DND-41 (cell line): ENCODE data around the gene TCF25.

Experiments used
- ATAC-seq: fragments of 200-7000 bp; cut with Tn5 transposase; 3 replicates; pipeline ENCODE4 v1.9.1; 2021; ENCODE audit warnings: low read depth; ENCODE audit not compliant: insufficient read depth
- DNase-seq: peaks from one replicate; pipeline ENCODE4 v3.0.0-alpha.2; 2020
- H2AFZ ChIP-seq: 2 replicates; pipeline ENCODE4 v1.6.0; 2012; ENCODE audit warnings: low read depth, low read length
- H3K27ac ChIP-seq: 2 replicates; pipeline ENCODE4 v1.5.1; 2012; ENCODE audit warnings: low read length, inconsistent platforms
- H3K27me3 ChIP-seq: fragments of 200-600 bp; sonication (generic); 2 replicates; pipeline ENCODE4 v1.6.0; 2012; ENCODE audit warnings: low read length, mild to moderate bottlenecking, inconsistent platforms; ENCODE audit not compliant: insufficient read depth, poor library complexity
- H3K36me3 ChIP-seq: 2 replicates; pipeline ENCODE4 v1.5.1; 2012; ENCODE audit warnings: low read length, inconsistent platforms; ENCODE audit not compliant: insufficient read depth
- H3K4me1 ChIP-seq: 2 replicates; pipeline ENCODE4 v1.5.1; 2012; ENCODE audit warnings: mild to moderate bottlenecking, low read length; ENCODE audit not compliant: insufficient read depth
- H3K4me2 ChIP-seq: 2 replicates; pipeline ENCODE4 v1.6.0; 2012; ENCODE audit warnings: mild to moderate bottlenecking, moderate library complexity, low read length, inconsistent platforms; ENCODE audit not compliant: insufficient read depth
- H3K4me3 ChIP-seq, 2 experiments: fragments of 200-600 bp in 1 of 2; shearing (Covaris generic) in 1 of 2; 2 replicates each; pipeline ENCODE4 v1.5.1; 2012 to 2016; ENCODE audit warnings: inconsistent platforms in 2 of 2, low read length in 2 of 2, mild to moderate bottlenecking in 2 of 2, low read depth in 1 of 2, moderate library complexity in 1 of 2
- H3K79me2 ChIP-seq: 2 replicates; pipeline ENCODE4 v1.6.0; 2012; ENCODE audit warnings: low read length, inconsistent platforms; ENCODE audit not compliant: insufficient read depth
- H3K9ac ChIP-seq: 2 replicates; pipeline ENCODE4 v1.6.0; 2012; ENCODE audit warnings: low read depth, mild to moderate bottlenecking, inconsistent platforms, low read length, moderate library complexity
- H3K9me3 ChIP-seq: 2 replicates; pipeline ENCODE4 v1.5.1; 2012; ENCODE audit warnings: low read length, moderate library complexity, mild to moderate bottlenecking, inconsistent platforms; ENCODE audit not compliant: insufficient read depth, severe bottlenecking
- H4K20me1 ChIP-seq: 2 replicates; pipeline ENCODE4 v1.6.0; 2012; ENCODE audit warnings: low read length; ENCODE audit not compliant: insufficient read depth
- CTCF ChIP-seq: IDR thresholded peaks from 2 replicates; pipeline ENCODE4 v1.5.1; 2012; ENCODE audit warnings: borderline replicate concordance, low read length, moderate library complexity, mild to moderate bottlenecking; ENCODE audit not compliant: poor library complexity, severe bottlenecking; ENCODE audit errors: extremely low read depth
- EZH2 ChIP-seq: IDR thresholded peaks from 3 replicates; pipeline ENCODE4 v1.6.1; 2012; ENCODE audit warnings: borderline replicate concordance, low read depth, mild to moderate bottlenecking, moderate library complexity, low read length, inconsistent platforms; ENCODE audit not compliant: severe bottlenecking

The TCF25 gene

DNA sequence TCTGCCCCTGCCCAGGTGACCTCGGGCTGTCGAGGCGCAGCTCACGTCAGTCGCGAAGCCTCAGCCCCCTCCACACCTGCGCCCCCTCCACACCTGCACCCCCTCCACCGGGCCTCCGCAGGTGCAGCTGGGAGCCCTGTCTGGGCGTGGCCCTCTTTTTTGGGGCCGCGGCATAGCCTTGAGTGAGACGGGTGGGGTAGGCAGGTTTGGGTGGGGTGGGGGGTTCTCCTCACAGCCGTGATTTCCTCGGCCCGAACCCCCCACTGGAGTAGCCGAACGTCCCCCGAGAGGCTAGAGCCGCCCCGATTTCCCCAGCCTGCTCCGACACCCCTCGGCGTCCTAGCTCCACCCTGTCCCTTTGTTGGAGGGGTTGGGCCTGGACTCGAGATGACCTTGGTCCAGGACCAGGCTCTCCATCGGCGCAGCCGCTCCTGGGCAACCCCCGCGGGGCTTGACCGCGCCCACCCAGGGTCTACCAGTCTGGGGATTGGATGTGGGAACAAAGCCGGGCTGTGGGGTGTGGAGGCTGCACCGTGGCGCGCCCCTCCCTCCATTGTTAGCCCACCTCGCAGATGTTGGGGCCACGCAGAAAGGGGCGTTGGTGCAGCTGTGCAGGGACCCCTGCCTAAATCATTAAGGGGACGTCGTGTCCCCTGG, 50.4 kb downstream of the TCF25 start:
- peaks cover 39% of the 10 kb centered on the region for H3K27me3 ChIP-seq
- H3K4me2 ChIP-seq = no peak overlapping the region
- H3K4me3 ChIP-seq = no peak overlapping the region
- no peak overlapping the region for H3K9ac ChIP-seq
- H3K9me3 ChIP-seq = no peaks in the 10 kb centered on the region
- no peak overlapping the region for H3K27ac ChIP-seq
- no peak overlapping the region for H2AFZ ChIP-seq
- no peaks in the 10 kb centered on the region for H3K36me3 ChIP-seq
- no peak for TF ChIP-seq CTCF
- TF ChIP-seq EZH2 = no peak
- H3K4me1 ChIP-seq = peaks cover 20% of the 10 kb centered on the region
- DNase-seq (no peak), ATAC-seq (no peak)
- peaks cover 61% of the 10 kb centered on the region for H4K20me1 ChIP-seq
- H3K79me2 ChIP-seq = no peaks in the 10 kb centered on the region

- Histone ChIP-seq H3K4me1 (peaks cover 17% of the 10 kb centered on the region), H3K9me3 (no peaks in the 10 kb centered on the region), H4K20me1 (peaks cover 55% of the 10 kb centered on the region), H3K27ac (no peak overlapping the region), H3K9ac (no peak overlapping the region), H3K36me3 (no peaks in the 10 kb centered on the region), H2AFZ (no peak overlapping the region), H3K4me2 (no peak overlapping the region), H3K4me3 (no peak overlapping the region), H3K79me2 (no peaks in the 10 kb centered on the region), H3K27me3 (peaks cover 39% of the 10 kb centered on the region)
- DNase-seq (peak; percentile 57), ATAC-seq (peak; percentile 32; the same call in 1 of the 3 replicates)
- no peak for TF ChIP-seq CTCF
These were observed 51.0 kb downstream of the TCF25 start for GRCh38 chr16:89924297-89924924.

DNA sequence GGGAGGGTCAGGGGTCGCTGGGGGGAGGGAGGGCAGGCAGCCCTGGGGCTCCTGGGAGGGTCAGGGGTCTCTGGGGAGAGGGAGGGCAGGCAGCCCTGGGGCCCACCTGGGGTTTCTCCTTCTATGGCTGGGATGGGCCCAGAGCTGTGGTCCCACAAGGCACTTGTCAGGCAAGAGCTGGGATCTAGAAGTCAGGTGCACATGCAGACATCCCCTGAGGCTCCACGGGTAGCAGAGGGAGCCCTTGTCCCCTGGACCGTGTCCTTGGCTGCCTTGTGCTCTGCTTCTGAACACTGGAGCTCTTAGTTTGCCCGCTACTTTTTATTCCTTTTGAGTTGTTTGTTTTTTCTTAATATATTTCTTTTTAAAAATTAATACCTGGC, 51.5 kb downstream of the TCF25 start:
- ATAC-seq (no peak), DNase-seq (no peak)
- Histone ChIP-seq H4K20me1 (peaks cover 50% of the 10 kb centered on the region), H3K36me3 (no peaks in the 10 kb centered on the region), H3K27me3 (peaks cover 35% of the 10 kb centered on the region), H2AFZ (no peak overlapping the region), H3K4me3 (no peak overlapping the region), H3K27ac (no peak overlapping the region), H3K9ac (no peak overlapping the region), H3K79me2 (no peaks in the 10 kb centered on the region), H3K4me1 (peaks cover 17% of the 10 kb centered on the region), H3K4me2 (no peak overlapping the region), H3K9me3 (no peaks in the 10 kb centered on the region)
- TF ChIP-seq CTCF = no peak
- TF ChIP-seq EZH2 = no peak
